Testis (tissue), 2 donors: ENCODE data around the gene MRPL36.

ENCODE experiments used
- POLR2A ChIP-seq: fragments of 450-650 bp; IDR thresholded peaks from one replicate; pipeline ENCODE4 v1.6.1; 2017; ENCODE audit warnings: antibody characterized with exemption, mild to moderate bottlenecking, moderate library complexity
- TF ChIP-seq, protein P1 (sequence below), 3 experiments: fragments of 450-650 bp in 2 of 3; fragments of 200-600 bp in 1 of 3; sonication (generic) in 1 of 3; IDR thresholded peaks; one replicate each; pipeline ENCODE4 v1.5.1; 2016 to 2019; ENCODE audit warnings: antibody characterized with exemption in 3 of 3, mild to moderate bottlenecking in 2 of 3, moderate library complexity in 1 of 3

DNA sequence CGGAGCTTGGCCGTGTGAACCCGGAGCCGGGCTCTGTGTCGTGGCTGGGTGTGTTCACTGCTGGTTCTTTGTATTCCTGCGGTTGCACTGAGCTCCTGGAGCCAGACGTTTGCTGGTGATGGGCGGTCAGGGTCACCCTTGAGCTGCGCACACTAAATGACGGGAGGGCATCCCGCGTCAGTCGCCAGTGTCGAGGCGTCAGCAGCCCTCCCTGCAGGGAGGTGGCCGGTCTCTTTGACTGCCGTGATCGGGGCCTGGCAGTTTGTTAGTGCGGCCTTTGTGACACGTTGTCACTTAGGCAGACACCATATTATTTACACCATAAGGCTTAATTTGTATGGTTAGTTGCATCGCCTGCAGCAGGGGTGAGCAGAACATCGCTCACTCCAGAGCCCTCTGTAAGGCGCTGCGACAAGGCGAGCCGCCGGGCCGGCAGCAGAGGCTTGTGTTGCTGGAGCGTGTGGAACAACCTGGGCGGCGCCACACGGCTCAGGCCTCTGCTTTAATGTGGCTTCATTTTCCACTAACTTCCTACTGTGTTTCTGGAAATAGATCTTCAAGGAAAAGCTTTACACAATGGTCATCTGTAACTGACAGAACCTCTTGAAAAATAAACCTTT, 9.9 kb upstream of the MRPL36 start:
- TF ChIP-seq, protein P1, sequence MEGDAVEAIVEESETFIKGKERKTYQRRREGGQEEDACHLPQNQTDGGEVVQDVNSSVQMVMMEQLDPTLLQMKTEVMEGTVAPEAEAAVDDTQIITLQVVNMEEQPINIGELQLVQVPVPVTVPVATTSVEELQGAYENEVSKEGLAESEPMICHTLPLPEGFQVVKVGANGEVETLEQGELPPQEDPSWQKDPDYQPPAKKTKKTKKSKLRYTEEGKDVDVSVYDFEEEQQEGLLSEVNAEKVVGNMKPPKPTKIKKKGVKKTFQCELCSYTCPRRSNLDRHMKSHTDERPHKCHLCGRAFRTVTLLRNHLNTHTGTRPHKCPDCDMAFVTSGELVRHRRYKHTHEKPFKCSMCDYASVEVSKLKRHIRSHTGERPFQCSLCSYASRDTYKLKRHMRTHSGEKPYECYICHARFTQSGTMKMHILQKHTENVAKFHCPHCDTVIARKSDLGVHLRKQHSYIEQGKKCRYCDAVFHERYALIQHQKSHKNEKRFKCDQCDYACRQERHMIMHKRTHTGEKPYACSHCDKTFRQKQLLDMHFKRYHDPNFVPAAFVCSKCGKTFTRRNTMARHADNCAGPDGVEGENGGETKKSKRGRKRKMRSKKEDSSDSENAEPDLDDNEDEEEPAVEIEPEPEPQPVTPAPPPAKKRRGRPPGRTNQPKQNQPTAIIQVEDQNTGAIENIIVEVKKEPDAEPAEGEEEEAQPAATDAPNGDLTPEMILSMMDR (IDR thresholded peaks at IDR 0.05), result no peak
- no peak for TF ChIP-seq POLR2A
